Endothelial cell of umbilical vein (primary cell): Measurements from ENCODE around the gene XPNPEP2. TPM values are rescaled to one million over a fixed set of nuclear protein-coding genes. Genes with fewer than 3 reads are reported as not detected.

Experiments
- BruUV-seq: library from RNA; stranded (reverse); fragments of 400-500 nt; replicated peaks from 2 replicates; lab custom pipeline; 2021; lab: Mats Ljungman, UMichigan
- CTCF ChIA-PET: fragments of 300-600, 350-600 bp; sonication (Branson Sonifier 250); formaldehyde crosslinking; loops from one replicate; lab custom pipeline; 2021; ENCODE audit warnings: antibody characterized with exemption, inconsistent platforms; lab: Charles Lee
- POLR2A ChIA-PET: fragments of 300-600, 350-600 bp; sonication (Branson Sonifier 250); formaldehyde crosslinking; loops from one replicate; lab custom pipeline; 2021; ENCODE audit warnings: antibody characterized with exemption, inconsistent platforms; lab: Charles Lee
- DNase-seq: peaks from one replicate; pipeline ENCODE4 v3.0.0-alpha.2; 2011; ENCODE audit warnings: low read depth, low spot score
- FAIRE-seq: peaks from 2 replicates; lab custom pipeline; 2011; peaks lifted over from hg19 to GRCh38; lab: Jason Lieb, UNC
- H2AFZ ChIP-seq: 2 replicates; pipeline ENCODE4 v1.6.0; 2012; ENCODE audit warnings: low read depth, low read length, control low read depth, inconsistent platforms
- H3K27ac ChIP-seq: 2 replicates; pipeline ENCODE4 v1.5.1; 2011; ENCODE audit warnings: low read depth, mild to moderate bottlenecking, control low read depth, low read length, moderate library complexity; ENCODE audit not compliant: insufficient read depth
- H3K27me3 ChIP-seq, 2 experiments: 2 replicates each; pipeline versions ENCODE4 v1.6.0 to v1.6.1; 2011; ENCODE audit warnings: low read length in 2 of 2, mixed read lengths in 1 of 2; ENCODE audit not compliant: control insufficient read depth in 2 of 2, insufficient read depth in 2 of 2
- H3K36me3 ChIP-seq, 2 experiments: 2 replicates in 1 of 2; 3 replicates in 1 of 2; pipeline ENCODE4 v1.5.1; 2011; ENCODE audit warnings: low read length in 2 of 2, mild to moderate bottlenecking in 1 of 2, moderate library complexity in 1 of 2; ENCODE audit not compliant: control insufficient read depth in 2 of 2, insufficient read depth in 2 of 2; ENCODE audit errors: extremely low read depth in 1 of 2
- H3K4me1 ChIP-seq: 3 replicates; pipeline ENCODE4 v1.5.1; 2011; ENCODE audit warnings: mild to moderate bottlenecking, low read length; ENCODE audit not compliant: control insufficient read depth, insufficient read depth; ENCODE audit errors: extremely low read depth
- H3K4me2 ChIP-seq: 2 replicates; pipeline ENCODE4 v1.6.1; 2011; ENCODE audit warnings: low read length, control low read depth, mixed read lengths; ENCODE audit not compliant: insufficient read depth
- H3K4me3 ChIP-seq, 3 experiments: fragments of 200-600 bp in 1 of 3; sonication (generic), shearing (Covaris generic) in 1 of 3; replicated peaks in 1 of 3; 2 replicates each; pipeline ENCODE4 v1.5.1; 2011 to 2016; ENCODE audit warnings: control low read depth in 3 of 3, low read length in 3 of 3, mild to moderate bottlenecking in 2 of 3, inconsistent platforms in 1 of 3, low read depth in 1 of 3, moderate library complexity in 1 of 3; ENCODE audit not compliant: insufficient read depth in 1 of 3
- H3K79me2 ChIP-seq: 2 replicates; pipeline ENCODE4 v1.6.0; 2012; ENCODE audit warnings: low read length, inconsistent platforms; ENCODE audit not compliant: control insufficient read depth, insufficient read depth
- H3K9ac ChIP-seq: replicated peaks from 2 replicates; pipeline ENCODE3; 2011; ENCODE audit warnings: low read length, control low read depth; ENCODE audit not compliant: insufficient read depth; ENCODE audit errors: extremely low read depth
- H3K9me1 ChIP-seq: replicated peaks from 3 replicates; pipeline ENCODE4 v1.6.0; 2011; ENCODE audit warnings: mild to moderate bottlenecking, low read length; ENCODE audit not compliant: control insufficient read depth, insufficient read depth; ENCODE audit errors: extremely low read depth
- H3K9me3 ChIP-seq: replicated peaks from 2 replicates; pipeline ENCODE4 v1.5.1; 2012; ENCODE audit warnings: low read length, inconsistent platforms; ENCODE audit not compliant: control insufficient read depth, insufficient read depth
- H4K20me1 ChIP-seq: replicated peaks from 2 replicates; pipeline ENCODE3; 2011; ENCODE audit warnings: mild to moderate bottlenecking, low read length; ENCODE audit not compliant: control insufficient read depth, insufficient read depth; ENCODE audit errors: extremely low read depth
- CTCF ChIP-seq, 2 donors: IDR thresholded peaks; 1 replicate in 1 of 2; 2 replicates in 1 of 2; pipeline ENCODE4 v1.5.1; 2011; ENCODE audit warnings: low read length in 2 of 2, mild to moderate bottlenecking in 2 of 2, moderate library complexity in 2 of 2, control low read depth in 1 of 2, inconsistent platforms in 1 of 2, low read depth in 1 of 2; ENCODE audit not compliant: insufficient read depth in 1 of 2; ENCODE audit errors: extremely low read depth in 1 of 2
- EZH2 ChIP-seq: IDR thresholded peaks from 2 replicates; pipeline ENCODE4 v1.6.1; 2012; ENCODE audit warnings: borderline replicate concordance, low read depth, mild to moderate bottlenecking, moderate library complexity, low read length, inconsistent platforms; ENCODE audit not compliant: severe bottlenecking
- FOS ChIP-seq: IDR thresholded peaks from 2 replicates; pipeline ENCODE4 v1.6.1; 2011; ENCODE audit warnings: mild to moderate bottlenecking, low read length, moderate library complexity, borderline replicate concordance; ENCODE audit not compliant: insufficient read depth
- MAX ChIP-seq: IDR thresholded peaks from 2 replicates; pipeline ENCODE4 v1.6.1; 2011; ENCODE audit not compliant: insufficient read depth, insufficient read length
- MYC ChIP-seq: IDR thresholded peaks from one replicate; pipeline ENCODE4 v1.6.1; 2011; ENCODE audit warnings: mild to moderate bottlenecking, low read depth, low read length
- POLR2A ChIP-seq: IDR thresholded peaks from 2 replicates; pipeline ENCODE4 v1.6.1; 2012; ENCODE audit warnings: low read depth, mild to moderate bottlenecking, control low read depth, low read length
- POLR2AphosphoS5 ChIP-seq: IDR thresholded peaks from 2 replicates; pipeline ENCODE4 v1.6.1; 2012; ENCODE audit warnings: low read depth, mild to moderate bottlenecking, control low read depth, low read length, moderate library complexity; ENCODE audit not compliant: insufficient read depth
- dilution Hi-C: fragments of 300-500 bp; cut with MboI; formaldehyde crosslinking; loops from one replicate; pipeline ENCODE4 v1.15.0; 2019; ENCODE audit warnings: low sequenced_read_pairs; ENCODE audit not compliant: extremely low pct_ligation_motif_present
- intact Hi-C: fragments of 100-400 bp; cut with micrococcal nuclease; formaldehyde crosslinking; loops from one replicate; pipeline ENCODE4 v1.10.0; 2022
- polyA plus RNA-seq, 4 experiments: library from polyadenylated mRNA; depleted of rRNA in 3 of 4; stranded (reverse) in 3 of 4; unstranded in 1 of 4; fragments of >200 nt; gene quantifications; 2 replicates each; pipeline versions ENCODE4 v1.2.1 to v1.2.3, GENCODE V29; 2011 to 2012; ENCODE audit warnings: missing spikeins in 1 of 4
- total RNA-seq: library from RNA; stranded (reverse); gene quantifications from 2 replicates; pipeline ENCODE4 v1.2.3, GENCODE V29; 2021

XPNPEP2 gene
- total and polyA plus RNA-seq, 2 donors (not counting 3 experiments of a cell fraction or from before 2014, with no cell fraction given): 0.04 TPM; not detected in 1

- CTCF ChIA-PET: interaction anchor here (1.3 to 1.7 kb wide), 2 partner anchors 9 to 92 kb away, joined by 4 to 7 read pairs; partner anchors contain the start of gene UTP14A
- FAIRE-seq (no peak), DNase-seq (no peak)
- TF ChIP-seq POLR2A: no peak
- Histone ChIP-seq H2AFZ (no peak overlapping the region), H3K9me3 (no peaks in the 10 kb centered on the region), H3K79me2 (no peaks in the 10 kb centered on the region), H4K20me1 (no peaks in the 10 kb centered on the region), H3K27ac (no peak overlapping the region), H3K4me1 (no peaks in the 10 kb centered on the region), H3K4me3 (no peak overlapping the region), H3K36me3 (peaks cover 4% of the 10 kb centered on the region in 2 experiments), H3K9me1 (no peaks in the 10 kb centered on the region), H3K4me2 (no peak overlapping the region), H3K27me3 (no peaks in the 10 kb centered on the region), H3K9ac (no peak overlapping the region)
- POLR2A ChIA-PET: no interaction called here
- no TSS peak for BruUV-seq
- dilution Hi-C loops: no loop called here
- intact Hi-C loops: no loop called here
These were observed 75.0 kb downstream of the XPNPEP2 start for GRCh38 chrX:129813662-129814368.

GRCh38 chrX:129818123-129818522, 79.3 kb downstream of the XPNPEP2 start:
- no peak for DNase-seq
- ChIA-PET CTCF (no interaction called here), POLR2A (no interaction called here)
- Histone ChIP-seq H3K9me1 (no peaks in the 10 kb centered on the region), H3K27ac (no peak overlapping the region), H2AFZ (no peak overlapping the region), H3K79me2 (no peaks in the 10 kb centered on the region), H3K4me2 (no peak overlapping the region), H4K20me1 (no peaks in the 10 kb centered on the region), H3K36me3 (no peaks in the 10 kb centered on the region), H3K4me3 (no peak overlapping the region), H3K9ac (no peak overlapping the region), H3K27me3 (no peaks in the 10 kb centered on the region), H3K4me1 (no peaks in the 10 kb centered on the region), H3K9me3 (no peaks in the 10 kb centered on the region)
- intact Hi-C loops: no loop called here
- peak; percentile 43 for FAIRE-seq
- no peak for TF ChIP-seq MAX
- no peak for TF ChIP-seq FOS
- no peak for TF ChIP-seq POLR2A
- TF ChIP-seq CTCF (IDR thresholded peaks at IDR 0.05; ENCODE audit: extremely low read depth in 1 of 2, insufficient read depth in 1 of 2, low read depth in 1 of 2, low read length in 2 of 2): no peak
- TF ChIP-seq POLR2AphosphoS5: no peak
- TF ChIP-seq MYC: no peak
- no peak for TF ChIP-seq EZH2
- dilution Hi-C loops: no loop called here
- BruUV-seq: no TSS peak
